H9 (cell line): ENCODE data around the gene ZNF423. TPM values are rescaled to one million over a fixed set of nuclear protein-coding genes. Genes with fewer than 3 reads are reported as not detected.

Source experiments
- DNase-seq: peaks from one replicate; pipeline ENCODE4 v3.0.0-alpha.2; 2017
- H2AFZ ChIP-seq: one replicate; pipeline ENCODE4 v1.6.1; 2013; ENCODE audit warnings: mild to moderate bottlenecking, low read length, control low read depth, moderate library complexity
- H2AK5ac ChIP-seq: 2 replicates; pipeline ENCODE4 v1.6.1; 2013; ENCODE audit warnings: low read length, control low read depth, mixed read lengths; ENCODE audit not compliant: insufficient read length
- H2BK120ac ChIP-seq: one replicate; pipeline ENCODE4 v1.6.1; 2013; ENCODE audit warnings: low read depth, mild to moderate bottlenecking, low read length, control low read depth, inconsistent platforms; ENCODE audit not compliant: poor library complexity, severe bottlenecking
- H2BK12ac ChIP-seq: 2 replicates; pipeline ENCODE4 v1.6.1; 2013; ENCODE audit warnings: low read length, control low read depth, mixed read lengths, low read depth; ENCODE audit not compliant: insufficient read length
- H2BK15ac ChIP-seq: 2 replicates; pipeline ENCODE4 v1.6.1; 2013; ENCODE audit warnings: low read depth, low read length, control low read depth
- H2BK20ac ChIP-seq: one replicate; pipeline ENCODE4 v1.6.1; 2013; ENCODE audit warnings: low read depth, mild to moderate bottlenecking, low read length, control low read depth, inconsistent platforms; ENCODE audit not compliant: poor library complexity, severe bottlenecking
- H2BK5ac ChIP-seq: 2 replicates; pipeline ENCODE4 v1.6.1; 2013; ENCODE audit warnings: low read length, control low read depth, mixed read lengths; ENCODE audit not compliant: insufficient read length
- H3K14ac ChIP-seq: 2 replicates; pipeline ENCODE4 v1.6.1; 2013; ENCODE audit warnings: low read length, control low read depth; ENCODE audit not compliant: insufficient read depth
- H3K18ac ChIP-seq: 2 replicates; pipeline ENCODE4 v1.6.1; 2013; ENCODE audit warnings: low read depth, mild to moderate bottlenecking, mixed read lengths, low read length, control low read depth; ENCODE audit not compliant: insufficient read length
- H3K23ac ChIP-seq: 2 replicates; pipeline ENCODE4 v1.6.1; 2013; ENCODE audit warnings: low read length, control low read depth, mixed read lengths, low read depth; ENCODE audit not compliant: insufficient read length
- H3K23me2 ChIP-seq: 2 replicates; pipeline ENCODE4 v1.6.1; 2013; ENCODE audit warnings: low read depth, mild to moderate bottlenecking, mixed read lengths, low read length, control low read depth; ENCODE audit not compliant: insufficient read length, poor library complexity, severe bottlenecking
- H3K27ac ChIP-seq: 2 replicates; pipeline ENCODE4 v1.5.1; 2013; ENCODE audit warnings: low read length, control low read depth, mixed read lengths, low read depth; ENCODE audit not compliant: insufficient read length
- H3K27me3 ChIP-seq: 2 replicates; pipeline ENCODE4 v1.6.1; 2013; ENCODE audit warnings: low read length, control low read depth, inconsistent platforms; ENCODE audit not compliant: insufficient read depth
- H3K4ac ChIP-seq: 2 replicates; pipeline ENCODE4 v1.6.1; 2013; ENCODE audit warnings: low read depth, mild to moderate bottlenecking, control low read depth, inconsistent platforms, low read length, moderate library complexity
- H3K4me1 ChIP-seq: 2 replicates; pipeline ENCODE4 v1.6.1; 2013; ENCODE audit warnings: low read length, control low read depth, inconsistent platforms; ENCODE audit not compliant: insufficient read depth
- H3K4me2 ChIP-seq: 2 replicates; pipeline ENCODE4 v1.6.1; 2013; ENCODE audit warnings: low read length, control low read depth, mixed read lengths; ENCODE audit not compliant: insufficient read length, insufficient read depth
- H3K56ac ChIP-seq: 2 replicates; pipeline ENCODE4 v1.6.1; 2013; ENCODE audit warnings: low read depth, mild to moderate bottlenecking, mixed read lengths, low read length, control low read depth; ENCODE audit not compliant: insufficient read length
- H3K79me1 ChIP-seq: 2 replicates; pipeline ENCODE4 v1.6.1; 2013; ENCODE audit warnings: low read depth, mild to moderate bottlenecking, moderate library complexity, low read length, control low read depth, inconsistent platforms; ENCODE audit not compliant: insufficient read depth, poor library complexity, severe bottlenecking
- H3K79me2 ChIP-seq: 2 replicates; pipeline ENCODE4 v1.6.1; 2013; ENCODE audit warnings: low read length, control low read depth, inconsistent platforms; ENCODE audit not compliant: insufficient read depth
- H3K9ac ChIP-seq: 2 replicates; pipeline ENCODE4 v1.6.1; 2013; ENCODE audit warnings: low read length, control low read depth, mixed read lengths; ENCODE audit not compliant: insufficient read length; ENCODE audit errors: extremely low read depth
- H3K9me3 ChIP-seq: one replicate; pipeline ENCODE4 v1.6.1; 2013; ENCODE audit warnings: low read depth, low read length, inconsistent platforms; ENCODE audit not compliant: control insufficient read depth
- H3T11ph ChIP-seq: one replicate; pipeline ENCODE4 v1.6.1; 2013; ENCODE audit warnings: mild to moderate bottlenecking, low read length, control low read depth, inconsistent platforms
- H4K20me1 ChIP-seq: one replicate; pipeline ENCODE4 v1.6.1; 2013; ENCODE audit not compliant: control insufficient read depth, insufficient read length, insufficient read depth
- H4K5ac ChIP-seq: 2 replicates; pipeline ENCODE4 v1.6.1; 2013; ENCODE audit warnings: low read depth, mild to moderate bottlenecking, mixed read lengths, low read length, control low read depth; ENCODE audit not compliant: insufficient read length
- H4K8ac ChIP-seq: replicated peaks from 2 replicates; pipeline ENCODE4 v1.6.1; 2013; ENCODE audit warnings: low read length, control low read depth, mixed read lengths, low read depth; ENCODE audit not compliant: insufficient read length
- H4K91ac ChIP-seq: 2 replicates; pipeline ENCODE4 v1.6.1; 2013; ENCODE audit warnings: low read depth, mild to moderate bottlenecking, moderate library complexity, mixed read lengths, low read length, control low read depth; ENCODE audit not compliant: insufficient read length
- H3K27ac Mint-ChIP-seq, 3 experiments: 2 replicates in 2 of 3; 3 replicates in 1 of 3; pipeline ENCODE4 v1.8.0; 2020 to 2021; ENCODE audit warnings: mixed read lengths in 3 of 3, mild to moderate bottlenecking in 1 of 3, moderate library complexity in 1 of 3
- H3K27me3 Mint-ChIP-seq: 2 replicates; pipeline ENCODE4 v1.8.0; 2021; ENCODE audit warnings: low read depth, mild to moderate bottlenecking, moderate library complexity, mixed read lengths
- H3K36me3 Mint-ChIP-seq, 3 experiments: 2 replicates in 2 of 3; 3 replicates in 1 of 3; pipeline ENCODE4 v1.8.0; 2020 to 2021; ENCODE audit warnings: low read depth in 3 of 3, mixed read lengths in 3 of 3; ENCODE audit not compliant: insufficient read depth in 1 of 3
- H3K4me1 Mint-ChIP-seq, 2 experiments: 2 replicates each; pipeline ENCODE4 v1.8.0; 2020; ENCODE audit warnings: mixed read lengths in 2 of 2
- H3K4me3 Mint-ChIP-seq, 2 experiments: 2 replicates in 1 of 2; 3 replicates in 1 of 2; pipeline ENCODE4 v1.8.0; 2020 to 2021; ENCODE audit warnings: mild to moderate bottlenecking in 2 of 2, mixed read lengths in 2 of 2, moderate library complexity in 1 of 2
- H3K9me3 Mint-ChIP-seq, 2 experiments: 2 replicates in 1 of 2; 3 replicates in 1 of 2; pipeline ENCODE4 v1.8.0; 2020; ENCODE audit warnings: mild to moderate bottlenecking in 2 of 2, mixed read lengths in 2 of 2, moderate library complexity in 1 of 2
- CTCF ChIP-seq: fragments of 200-600 bp; sonication (generic); conservative IDR thresholded peaks from 3 replicates; pipeline ENCODE4 v1.8.0; 2021; ENCODE audit warnings: antibody characterized with exemption, mild to moderate bottlenecking
- WGBS: extraction: QIAGEN DNeasy Blood & Tissue Kit; methylation state at CpG from one replicate; pipeline ENCODE4 v1.1.7; 2013; ENCODE audit warnings: missing lambda C conversion rate, low lambda C conversion rate, mixed read lengths; ENCODE audit not compliant: insufficient read length; ENCODE audit errors: extremely low coverage; 5-methylcytosine and 5-hydroxymethylcytosine counted together
- total RNA-seq: library from RNA; stranded (reverse); gene quantifications from 2 replicates; pipeline ENCODE4 v1.2.1, GENCODE V29; 2021

Gene ZNF423
- total RNA-seq, 1 experiment from 2014 or later: 51.5 TPM

GRCh38 chr16:49596648-49597291, 259.1 kb downstream of the ZNF423 start:
- peaks cover 54 to 56% of the 10 kb centered on the region in 2 experiments for H3K4me1 Mint-ChIP-seq
- Histone ChIP-seq H2AK5ac (no peak overlapping the region), H2BK12ac (no peak overlapping the region), H3K79me2 (no peaks in the 10 kb centered on the region), H2BK120ac (no peak overlapping the region), H4K5ac (no peak overlapping the region), H2BK5ac (no peak overlapping the region), H2BK20ac (no peak overlapping the region), H2BK15ac (no peak overlapping the region), H3K9me3 (no peaks in the 10 kb centered on the region), H3K4ac (no peak overlapping the region), H2AFZ (no peak overlapping the region), H3T11ph (no peak overlapping the region), H3K79me1 (no peaks in the 10 kb centered on the region), H4K91ac (no peak overlapping the region), H3K56ac (no peak overlapping the region), H3K9ac (no peak overlapping the region), H3K27me3 (no peaks in the 10 kb centered on the region), H3K27ac (no peak overlapping the region), H3K23me2 (no peaks in the 10 kb centered on the region), H4K8ac (no peak overlapping the region), H3K4me2 (no peak overlapping the region), H3K4me1 (peaks cover 8% of the 10 kb centered on the region; the same call in 1 of the 2 replicates), H3K14ac (no peak overlapping the region; the same call in 1 of the 2 replicates), H3K23ac (no peak overlapping the region), H3K18ac (no peak overlapping the region), H4K20me1 (no peaks in the 10 kb centered on the region)
- no peaks in the 10 kb centered on the region for H3K9me3 Mint-ChIP-seq
- TF ChIP-seq CTCF: no peak
- H3K27me3 Mint-ChIP-seq: no peaks in the 10 kb centered on the region
- no peak overlapping the region for H3K4me3 Mint-ChIP-seq
- no peak overlapping the region for H3K27ac Mint-ChIP-seq
- no peaks in the 10 kb centered on the region for H3K36me3 Mint-ChIP-seq
- DNase-seq: peak; percentile 27
- no CpG with 5 or more reads among the region's 10 CpGs for WGBS
